Adrenal gland (tissue), 12 donors: Measurements from ENCODE around the gene HSDL1. TPM values are rescaled to one million over a fixed set of nuclear protein-coding genes. Genes with fewer than 3 reads are reported as not detected.

Experiments used
- DNase-seq, 7 donors: peaks; one replicate each; pipeline ENCODE4 v3.0.0-alpha.2; 2019 to 2020
- H3K27ac ChIP-seq, 5 donors: fragments of 200-600 bp; sonication (generic) in 4 of 5; 1 replicate in 3 of 5; 2 replicates in 2 of 5; pipeline versions ENCODE4 v1.5.1 to v1.8.0; 2016 to 2020; ENCODE audit warnings: mild to moderate bottlenecking in 1 of 5
- H3K27me3 ChIP-seq: fragments of 200-600 bp; 2 replicates; pipeline ENCODE4 v1.8.0; 2021
- H3K36me3 ChIP-seq, 2 donors: fragments of 200-600 bp; replicated peaks in 1 of 2; 1 replicate in 1 of 2; 2 replicates in 1 of 2; pipeline versions ENCODE4 v1.5.1 to v1.8.0; 2018 to 2022
- H3K4me1 ChIP-seq, 2 donors: fragments of 200-600 bp; replicated peaks in 1 of 2; 1 replicate in 1 of 2; 2 replicates in 1 of 2; pipeline versions ENCODE4 v1.5.1 to v1.8.0; 2018 to 2021
- H3K4me3 ChIP-seq, 4 donors: fragments of 200-600 bp; sonication (generic) in 3 of 4; one replicate each; pipeline ENCODE4 v1.5.1; 2016 to 2018
- H3K9me3 ChIP-seq, 3 donors: fragments of 200-600 bp; sonication (generic) in 1 of 3; replicated peaks in 1 of 3; 1 replicate in 2 of 3; 2 replicates in 1 of 3; pipeline versions ENCODE4 v1.5.1 to v1.8.0; 2016 to 2021
- CTCF ChIP-seq, 6 experiments: fragments of 450-650 bp in 4 of 6; fragments of 200-600 bp in 2 of 6; sonication (generic) in 1 of 6; IDR thresholded peaks; 1 replicate in 5 of 6; 2 replicates in 1 of 6; pipeline versions ENCODE4 v1.5.1 to v1.8.0; 2016 to 2021; ENCODE audit warnings: antibody characterized with exemption in 6 of 6, mild to moderate bottlenecking in 2 of 6, moderate library complexity in 1 of 6
- POLR2A ChIP-seq, 2 donors: fragments of 450-650 bp; IDR thresholded peaks; one replicate each; pipeline ENCODE4 v1.6.1; 2017; ENCODE audit warnings: antibody characterized with exemption in 2 of 2, mild to moderate bottlenecking in 2 of 2, moderate library complexity in 1 of 2
- WGBS, 4 donors: extraction: QIAGEN DNeasy Blood & Tissue Kit in 2 of 4; methylation state at CpG; one replicate each; pipeline versions ENCODE4 v1.1.5 to v1.1.7; 2013 to 2017; 5-methylcytosine and 5-hydroxymethylcytosine counted together
- intact Hi-C, 2 donors: fragments of 100-400 bp; cut with DNase I; formaldehyde crosslinking; loops; one replicate each; pipeline versions ENCODE4 v1.14.1 to v1.15.0; 2022 to 2023
- polyA plus RNA-seq, 3 donors: library from polyadenylated mRNA; stranded (reverse); fragments of 200-250 nt in 2 of 3; fragments of 350-450 nt in 1 of 3; fragmentation: Illumina TruSeq in 1 of 3; extraction: RNeasy Lipid Tissue Mini Kit (QIAGEN cat#74804) in 1 of 3; gene quantifications; one replicate each; pipeline ENCODE4 v1.2.3, GENCODE V29; 2013 to 2014
- total RNA-seq, 9 donors: library from RNA; depleted of rRNA in 4 of 9; stranded (reverse); fragments of >200 nt in 4 of 9; fragments of 120-200 nt in 1 of 9; fragmentation: NEBNext Ultra II Directional in 1 of 9; extraction: Animal tissue kit (Norgen Biotek cat#: 25700) in 1 of 9; gene quantifications; one replicate each; pipeline versions ENCODE4 v1.1.0 to v1.2.4, GENCODE V29; 2013 to 2023
- donor health status: healthy with polysubstance abuse.
- donor health status: Bipolar disorder and iron deficiency.
- donor health status: DM: yes; HTN: yes; CAD: no.
- donor health status: DM: no; HTN: no; CAD: no.
- donor health status: DM: no; HTN: no; CAD: no.
- donor health status: DM: yes; HTN: yes; CAD: no.

HSDL1 gene
- total and polyA plus RNA-seq, 12 donors = 18.8 to 122 (median 31.5) TPM

- no peak for TF ChIP-seq CTCF (IDR thresholded peaks at IDR 0.05)
- no peak for TF ChIP-seq POLR2A (IDR thresholded peaks at IDR 0.05)
- Histone ChIP-seq H3K36me3 (peaks cover 0 to 53% of the 10 kb centered on the region in 2 donors), H3K4me1 (peaks cover 20 to 35% of the 10 kb centered on the region in 2 donors), H3K27me3 (no peaks in the 10 kb centered on the region), H3K9me3 (no peaks in the 10 kb centered on the region), H3K27ac (no peak overlapping the region), H3K4me3 (no peak overlapping the region)
- no peak for DNase-seq
- 90 to 92% (median 91%) methylated on average over 16 to 41 of the region's 41 CpGs for WGBS, 4 donors
- intact Hi-C loops = loop anchor here (5.0 to 10.0 kb wide), 3 partner anchors 97 to 224 kb away; partner anchors contain the start of gene NECAB2 (in 1 of the 2)
Observed at GRCh38 chr16:84181144-84181915, 36.4 kb upstream of the HSDL1 start.

GRCh38 chr16:84180519-84181140 is 35.7 kb upstream of the HSDL1 start:
- peak in 1 of 7 donors; percentile 9 for DNase-seq
- Histone ChIP-seq H3K9me3 (no peaks in the 10 kb centered on the region), H3K36me3 (peaks cover 0 to 53% of the 10 kb centered on the region in 2 donors), H3K27me3 (no peaks in the 10 kb centered on the region), H3K4me1 (peaks cover 19 to 36% of the 10 kb centered on the region in 2 donors), H3K27ac (no peak overlapping the region), H3K4me3 (no peak overlapping the region)
- WGBS, 4 donors = 83 to 88% (median 87%) methylated on average over 13 to 21 of the region's 21 CpGs
- TF ChIP-seq POLR2A (IDR thresholded peaks at IDR 0.05) = no peak
- TF ChIP-seq CTCF (IDR thresholded peaks at IDR 0.05) = no peak
- intact Hi-C loops = loop anchor here (5.0 to 10.0 kb wide), 3 partner anchors 96 to 223 kb away; partner anchors contain the start of gene NECAB2 (in 1 of the 2)

- peaks cover 0 to 53% of the 10 kb centered on the region in 2 donors for H3K36me3 ChIP-seq
- peaks cover 23 to 34% of the 10 kb centered on the region in 2 donors for H3K4me1 ChIP-seq
- no peaks in the 10 kb centered on the region for H3K27me3 ChIP-seq
- TF ChIP-seq CTCF (IDR thresholded peaks at IDR 0.05) = no peak
- TF ChIP-seq POLR2A (IDR thresholded peaks at IDR 0.05) = no peak
- no peak overlapping the region for H3K4me3 ChIP-seq
- no peak overlapping the region for H3K27ac ChIP-seq
- intact Hi-C loops = loop anchor here (5.0 to 10.0 kb wide), 3 partner anchors 95 to 222 kb away; partner anchors contain the start of gene NECAB2 (in 1 of the 2)
- DNase-seq = no peak
- no peaks in the 10 kb centered on the region for H3K9me3 ChIP-seq
- 88 to 92% (median 90%) methylated on average over 21 to 33 of the region's 33 CpGs for WGBS, 4 donors
Observed at GRCh38 chr16:84179612-84180320, 34.8 kb upstream of the HSDL1 start.
